NOMO-1 treated with dmso at 0.1 percent for 144 hours (cell line): Measurements from ENCODE around the gene MICU1.
A peak's percentile ranks its signal among the peaks of the same experiment; 100 is the strongest.

Experiments used
- DNase-seq: peaks from one replicate; lab custom pipeline; 2025; ENCODE audit not compliant: unreplicated experiment; lab: John Stamatoyannopoulos, UW

MICU1 gene

DNA sequence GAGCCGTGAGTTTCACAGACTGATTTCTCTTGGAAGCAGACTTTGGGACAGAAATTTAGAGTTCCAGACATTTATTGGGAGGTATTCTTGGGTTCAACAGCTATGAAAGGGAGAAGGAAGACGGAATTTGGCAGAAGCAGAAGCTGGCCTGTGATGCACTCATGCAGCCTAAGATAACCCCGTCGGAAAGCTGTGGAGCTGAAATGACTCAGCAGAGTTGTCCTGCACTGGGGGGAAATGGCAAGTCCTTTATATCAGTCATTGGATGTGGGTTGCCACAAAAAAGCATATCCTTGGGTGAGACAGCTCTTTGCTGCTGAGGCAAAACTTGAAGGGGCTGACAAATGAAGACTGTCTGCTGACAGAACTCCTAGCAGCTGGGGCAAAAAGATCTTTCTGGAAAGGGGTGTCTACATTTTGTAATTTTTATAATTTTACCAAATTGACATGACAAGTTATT lies 11.5 kb upstream of the MICU1 start:
- peak; percentile 89 for DNase-seq

GRCh38 chr10:72630144-72630543 lies 4.3 kb upstream of the MICU1 start:
- no peak for DNase-seq

GRCh38 chr10:72626444-72626754 lies 520 bp upstream of the MICU1 start:
- DNase-seq = no peak

GRCh38 chr10:72625276-72625607 lies 637 bp downstream of the MICU1 start:
- no peak for DNase-seq

GRCh38 chr10:72622271-72622670 lies 3.6 kb downstream of the MICU1 start:
- DNase-seq = no peak

DNA sequence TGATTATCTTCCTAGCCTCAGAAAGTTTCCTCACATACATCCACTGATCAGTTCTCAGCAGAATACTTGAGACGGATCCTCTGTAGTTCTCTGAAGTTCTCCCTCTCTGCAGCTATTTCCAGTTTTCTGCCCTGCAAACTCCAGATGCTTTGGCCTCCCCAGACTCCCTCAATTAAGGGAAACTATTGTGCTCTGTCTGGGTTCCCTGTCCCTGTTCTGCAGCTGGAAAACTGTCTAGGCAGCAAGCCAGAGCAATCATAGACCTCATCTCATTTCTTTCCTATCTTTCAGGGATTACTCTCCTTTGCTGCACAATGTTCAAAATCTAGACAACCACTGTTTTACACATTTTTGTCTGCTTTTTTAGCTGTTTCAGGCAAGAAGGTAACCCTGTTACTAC lies 9.2 kb downstream of the MICU1 start:
- no peak for DNase-seq

GRCh38 chr10:72615970-72616369 lies 9.9 kb downstream of the MICU1 start:
- DNase-seq = no peak

DNA sequence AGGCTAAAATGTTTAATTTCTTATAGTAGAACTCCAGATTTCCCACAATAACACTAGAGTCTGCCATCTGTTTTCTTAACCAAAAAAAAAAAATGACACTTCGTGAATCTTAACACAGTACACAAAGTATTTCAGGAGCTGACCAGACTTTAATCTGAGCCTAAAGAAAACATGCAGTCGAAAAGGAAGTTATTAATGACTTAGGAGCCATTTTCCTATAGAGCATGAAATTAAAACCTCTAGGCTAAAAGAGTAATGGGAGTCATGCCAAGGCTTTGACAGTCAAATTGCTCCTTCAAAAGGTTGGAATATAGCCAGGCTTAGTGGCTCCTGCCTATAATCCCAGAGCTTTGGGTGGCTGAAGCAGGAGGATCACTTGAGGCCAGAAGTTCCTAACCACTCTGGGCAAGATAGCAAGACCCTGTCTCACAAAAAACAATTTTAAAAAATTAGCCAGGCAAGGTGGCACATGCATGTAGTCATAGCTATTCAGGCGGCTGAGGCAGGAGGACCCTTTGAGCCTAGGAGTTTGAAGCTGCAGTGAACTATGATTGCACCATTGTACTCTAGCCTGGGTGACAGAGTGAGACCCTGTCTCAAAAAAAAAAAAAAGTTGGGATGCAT lies 13.6 kb downstream of the MICU1 start:
- no peak for DNase-seq

GRCh38 chr10:72611783-72612182 lies 14.1 kb downstream of the MICU1 start:
- no peak for DNase-seq

- DNase-seq = no peak
Observed at GRCh38 chr10:72610466-72610865, 15.4 kb downstream of the MICU1 start.

- DNase-seq = no peak
Observed at GRCh38 chr10:72605122-72605521, 20.8 kb downstream of the MICU1 start.

DNA sequence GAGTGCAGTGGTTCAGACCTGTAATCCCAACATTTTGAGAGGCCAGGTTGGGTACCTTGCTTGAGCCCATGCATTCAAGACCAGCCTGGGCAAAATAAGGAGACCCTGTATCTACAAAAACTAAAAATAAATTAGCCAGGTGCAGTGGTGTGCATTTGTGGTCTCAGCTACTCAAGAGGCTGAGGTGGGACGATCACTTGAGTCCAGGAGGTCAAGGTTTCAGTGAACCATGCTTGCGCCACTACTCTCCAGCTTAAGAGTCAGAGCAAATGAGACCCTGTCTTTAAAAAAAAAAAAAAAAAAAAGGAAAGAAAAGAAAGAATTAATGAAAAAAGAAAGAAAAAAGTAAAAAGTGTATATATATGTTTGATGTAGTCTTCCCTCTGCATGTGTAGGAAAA lies 24.7 kb downstream of the MICU1 start:
- no peak for DNase-seq

- DNase-seq = no peak
Observed at GRCh38 chr10:72598769-72599701, 26.8 kb downstream of the MICU1 start.

DNA sequence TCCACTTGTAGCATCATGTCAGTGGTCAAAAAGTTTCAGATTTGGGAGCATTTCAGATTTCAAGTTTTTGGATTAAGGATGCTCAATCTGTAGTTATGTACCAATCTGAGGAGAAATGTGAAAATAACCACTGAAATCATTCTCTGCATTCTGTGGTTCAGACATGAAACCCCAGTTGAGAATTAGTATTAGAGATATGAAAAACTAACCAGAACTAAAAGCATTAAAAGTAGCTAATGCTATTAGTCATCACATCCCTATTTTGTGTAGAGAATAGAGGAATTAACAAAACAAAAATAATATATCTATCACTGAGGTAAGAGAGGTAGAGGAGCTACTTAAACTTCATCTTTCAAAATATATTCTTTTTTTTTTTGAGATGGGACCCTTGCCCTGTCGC lies 28.0 kb downstream of the MICU1 start:
- DNase-seq = no peak

- DNase-seq = no peak
Observed at GRCh38 chr10:72595436-72595835, 30.4 kb downstream of the MICU1 start.

- peak; percentile 62 for DNase-seq
Observed at GRCh38 chr10:72593963-72594362, 31.9 kb downstream of the MICU1 start.

- DNase-seq = no peak
Observed at GRCh38 chr10:72588266-72588665, 37.6 kb downstream of the MICU1 start.

DNA sequence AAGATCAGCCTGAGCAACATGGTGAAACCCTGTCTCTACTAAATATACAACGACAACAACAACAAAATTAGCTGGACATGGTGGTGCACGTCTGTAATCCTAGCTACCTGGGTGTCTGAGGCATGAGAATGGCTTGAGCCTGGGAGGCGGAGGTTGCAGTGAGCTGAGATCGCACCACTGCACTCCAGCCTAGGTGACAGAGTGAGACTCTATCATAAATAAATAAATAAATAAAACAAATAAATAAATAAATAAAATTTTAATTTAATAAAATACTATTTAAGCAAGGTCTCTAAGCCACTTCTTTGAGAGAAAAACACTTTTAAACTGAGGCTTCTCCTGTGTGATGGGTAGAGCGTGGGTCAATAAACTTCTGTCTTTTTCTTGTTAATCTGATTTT lies 38.3 kb downstream of the MICU1 start:
- no peak for DNase-seq

GRCh38 chr10:72574636-72575035 lies 51.2 kb downstream of the MICU1 start:
- no peak for DNase-seq

GRCh38 chr10:72573079-72573478 lies 52.8 kb downstream of the MICU1 start:
- DNase-seq = no peak

- DNase-seq = peak; percentile 16
Observed at GRCh38 chr10:72567889-72568640, 57.8 kb downstream of the MICU1 start.

- no peak for DNase-seq
Observed at GRCh38 chr10:72567421-72567820, 58.5 kb downstream of the MICU1 start.
